HepG2 (cell line): ENCODE data around the gene HCAR1. TPM values are rescaled to one million over a fixed set of nuclear protein-coding genes. Genes with fewer than 3 reads are reported as not detected.

Experiments used
- CHD2 ChIP-seq: IDR thresholded peaks from 2 replicates; pipeline ENCODE4 v1.6.1; 2011; ENCODE audit warnings: low read depth, low read length, improper control_type of control experiment
- CREB1 ChIP-seq, 2 experiments: fragments of 450-650 bp in 1 of 2; IDR thresholded peaks; 2 replicates each; pipeline ENCODE4 v1.6.1; 2016 to 2017; ENCODE audit warnings: control low read depth in 1 of 2, mild to moderate bottlenecking in 1 of 2, missing compliant biosample characterization in 1 of 2, missing genetic modification characterization in 1 of 2
- DDIT3 ChIP-seq: sonication (generic); formaldehyde crosslinking; IDR thresholded peaks from 2 replicates; pipeline ENCODE4 v1.4.0; 2020; ENCODE audit warnings: mild to moderate bottlenecking, missing genetic modification reagents
- GMEB2 ChIP-seq: IDR thresholded peaks from 2 replicates; pipeline ENCODE4 v1.6.1; 2016; ENCODE audit warnings: missing biosample characterization, missing genetic modification reagents, low read depth
- MLLT10 ChIP-seq: sonication (generic); formaldehyde crosslinking; IDR thresholded peaks from 2 replicates; pipeline ENCODE4 v1.4.0; 2020; ENCODE audit warnings: missing genetic modification reagents
- NFYB ChIP-seq: sonication (generic); formaldehyde crosslinking; IDR thresholded peaks from 2 replicates; pipeline ENCODE4 v1.4.0; 2020; ENCODE audit warnings: missing genetic modification reagents
- POGZ ChIP-seq: sonication (generic); formaldehyde crosslinking; IDR thresholded peaks from 2 replicates; pipeline ENCODE4 v1.4.0; 2020; ENCODE audit warnings: mild to moderate bottlenecking, missing genetic modification reagents
- PPARG ChIP-seq: conservative IDR thresholded peaks from 2 replicates; pipeline ENCODE4 v1.6.1; 2016; ENCODE audit warnings: missing biosample characterization, missing genetic modification reagents
- SAFB2 ChIP-seq: sonication (generic); formaldehyde crosslinking; IDR thresholded peaks from 2 replicates; pipeline ENCODE4 v1.5.1; 2020; ENCODE audit warnings: missing genetic modification reagents, low read depth, mild to moderate bottlenecking, borderline replicate concordance
- SMAD9 ChIP-seq: sonication (generic); formaldehyde crosslinking; IDR thresholded peaks from 2 replicates; pipeline ENCODE4 v1.5.1; 2020; ENCODE audit warnings: mild to moderate bottlenecking, missing genetic modification reagents
- SRF ChIP-seq: IDR thresholded peaks from 2 replicates; pipeline ENCODE4 v1.6.1; 2011; ENCODE audit warnings: mild to moderate bottlenecking, low read depth, low read length, moderate library complexity
- TARDBP ChIP-seq: sonication (generic); formaldehyde crosslinking; IDR thresholded peaks from 2 replicates; pipeline ENCODE4 v1.8.0; 2022; ENCODE audit warnings: mild to moderate bottlenecking, missing genetic modification reagents
- TBX3 ChIP-seq: fragments of 450-650 bp; IDR thresholded peaks from 2 replicates; pipeline ENCODE4 v1.6.1; 2017; ENCODE audit warnings: antibody characterized with exemption, mild to moderate bottlenecking, inconsistent platforms, borderline replicate concordance
- TERF1 ChIP-seq: sonication (generic); formaldehyde crosslinking; IDR thresholded peaks from 2 replicates; pipeline ENCODE4 v1.8.0; 2022; ENCODE audit warnings: mild to moderate bottlenecking, missing genetic modification reagents, moderate library complexity
- TFE3 ChIP-seq: IDR thresholded peaks from 2 replicates; pipeline ENCODE4 v1.6.1; 2016
- THAP7 ChIP-seq: sonication (generic); formaldehyde crosslinking; IDR thresholded peaks from 2 replicates; pipeline ENCODE4 v1.8.1; 2023; ENCODE audit warnings: mild to moderate bottlenecking, missing genetic modification reagents
- ZKSCAN1 ChIP-seq: fragments of 150-350 bp; IDR thresholded peaks from 2 replicates; pipeline ENCODE4 v1.6.1; 2014; ENCODE audit warnings: low read length
- ZNF296 ChIP-seq: sonication (generic); formaldehyde crosslinking; conservative IDR thresholded peaks from 2 replicates; pipeline ENCODE4 v1.5.0; 2020; ENCODE audit warnings: mild to moderate bottlenecking, missing genetic modification reagents
- ZNF317 ChIP-seq: sonication (generic); formaldehyde crosslinking; IDR thresholded peaks from 2 replicates; pipeline ENCODE4 v1.5.0; 2020; ENCODE audit warnings: mild to moderate bottlenecking, missing genetic modification reagents
- ZNF33A ChIP-seq: sonication (generic); formaldehyde crosslinking; IDR thresholded peaks from 2 replicates; pipeline ENCODE4 v1.5.1; 2020; ENCODE audit warnings: missing genetic modification reagents, mild to moderate bottlenecking, moderate library complexity, borderline replicate concordance
- ZNF383 ChIP-seq: sonication (generic); formaldehyde crosslinking; IDR thresholded peaks from 2 replicates; pipeline ENCODE4 v1.4.0; 2020; ENCODE audit warnings: missing genetic modification reagents, mild to moderate bottlenecking, borderline replicate concordance
- ZNF484 ChIP-seq: sonication (generic); formaldehyde crosslinking; IDR thresholded peaks from 2 replicates; pipeline ENCODE4 v1.5.1; 2020; ENCODE audit warnings: mild to moderate bottlenecking, low read depth, missing genetic modification reagents, borderline replicate concordance
- ZNF598 ChIP-seq: sonication (generic); formaldehyde crosslinking; IDR thresholded peaks from 2 replicates; pipeline ENCODE4 v1.5.1; 2020; ENCODE audit warnings: mild to moderate bottlenecking, missing genetic modification reagents, borderline replicate concordance
- ZNF652 ChIP-seq: IDR thresholded peaks from 2 replicates; pipeline ENCODE4 v1.6.1; 2016; ENCODE audit warnings: low read depth, borderline replicate concordance
- ZSCAN31 ChIP-seq: sonication (generic); formaldehyde crosslinking; IDR thresholded peaks from 2 replicates; pipeline ENCODE4 v1.5.0; 2020; ENCODE audit warnings: low read depth, mild to moderate bottlenecking, missing genetic modification reagents
- polyA plus RNA-seq, 8 experiments: library from polyadenylated mRNA; depleted of rRNA in 3 of 8; stranded (reverse) in 7 of 8; unstranded in 1 of 8; fragments of >200 nt; fragmentation: Illumina TruSeq in 4 of 8; extraction: Trizol in 4 of 8; gene quantifications; 2 replicates each; pipeline versions ENCODE4 v1.2.1 to v1.2.3, GENCODE V29; 2011 to 2016; ENCODE audit warnings: low read depth in 4 of 8, missing spikeins in 1 of 8, mixed read lengths in 1 of 8; ENCODE audit not compliant: insufficient read depth in 1 of 8
- total RNA-seq, 5 experiments: library from RNA; depleted of rRNA; stranded (reverse); fragments of >200 nt; fragmentation: Illumina TruSeq; extraction: Trizol; gene quantifications; 2 replicates each; pipeline ENCODE4 v1.2.3, GENCODE V29; 2016; ENCODE audit warnings: low read depth in 1 of 5

Gene HCAR1
- total and polyA plus RNA-seq, 2 of the 13 experiments (the other 11 are each of a cell fraction or from before 2014, with no cell fraction given): 0.53 to 4.4 TPM

- TF ChIP-seq GMEB2 (CRISPR knock-in tag): peak; percentile 67; the same call in 1 of the 2 replicates
- peak; percentile 93 for TF ChIP-seq ZSCAN31 (CRISPR knock-in tag)
- peak; percentile 76 for TF ChIP-seq PPARG (CRISPR knock-in tag)
- peak; percentile 96 for TF ChIP-seq POGZ (CRISPR knock-in tag)
- TF ChIP-seq NFYB: peak; percentile 50; the same call in 1 of the 2 replicates
- no peak for TF ChIP-seq THAP7 (CRISPR knock-in tag)
- no peak for TF ChIP-seq ZNF296 (CRISPR knock-in tag)
- TF ChIP-seq ZNF484 (CRISPR knock-in tag): no peak
- TF ChIP-seq TBX3: peak; percentile 15; the same call in 1 of the 2 replicates
- TF ChIP-seq ZNF33A (CRISPR knock-in tag): no peak
- TF ChIP-seq MLLT10: no peak
- peak; percentile 100 for TF ChIP-seq CHD2
- TF ChIP-seq SMAD9 (CRISPR knock-in tag): no peak; the same call in 1 of the 2 replicates
- TF ChIP-seq TARDBP: peak; percentile 90
- TF ChIP-seq SAFB2: peak; percentile 62; the same call in 1 of the 2 replicates
- TF ChIP-seq ZNF598 (CRISPR knock-in tag): no peak; the same call in 1 of the 2 replicates
- no peak; the same call in 1 of the 2 replicates for TF ChIP-seq ZNF652
- peak; percentile 73; the same call in 1 of the 2 replicates for TF ChIP-seq ZNF317 (CRISPR knock-in tag)
- TF ChIP-seq TERF1 (CRISPR knock-in tag): no peak
- peak; percentile 60 for TF ChIP-seq CREB1 (IDR thresholded peaks at IDR 0.05)
- TF ChIP-seq CREB1 (CRISPR knock-in tag; IDR thresholded peaks at IDR 0.05): peak; percentile 52
- TF ChIP-seq DDIT3 (CRISPR knock-in tag): no peak
- peak; percentile 85 for TF ChIP-seq TFE3 (CRISPR knock-in tag)
- TF ChIP-seq ZKSCAN1: 0 out of 2 replicates have a peak, but pooled peaks have one; percentile 8
- no peak for TF ChIP-seq SRF
- TF ChIP-seq ZNF383: no peak
Measured at GRCh38 chr12:122752464-122753318, 22.0 kb upstream of the HCAR1 start, which contains the start of gene DENR (continued).
